C1 segment of cervical spinal cord (tissue), 14 donors: ENCODE results near the gene TBC1D22A.

ENCODE experiments used
- DNase-seq, 14 donors: peaks; one replicate each; lab custom pipeline; 2025; lab: John Stamatoyannopoulos, UW

TBC1D22A gene

GRCh38 chr22:47009304-47010101 is 247.1 kb downstream of the TBC1D22A start:
- no peak for DNase-seq

- no peak for DNase-seq
Measured at GRCh38 chr22:47010211-47010610, 247.8 kb downstream of the TBC1D22A start.

- DNase-seq: no peak
Measured at GRCh38 chr22:47011131-47011858, 248.8 kb downstream of the TBC1D22A start.

GRCh38 chr22:47011859-47012258 is 249.4 kb downstream of the TBC1D22A start:
- no peak for DNase-seq

GRCh38 chr22:47012589-47013370 is 250.3 kb downstream of the TBC1D22A start:
- DNase-seq: no peak

GRCh38 chr22:47013861-47014635 is 251.6 kb downstream of the TBC1D22A start:
- DNase-seq: no peak

GRCh38 chr22:47014636-47015345 is 252.3 kb downstream of the TBC1D22A start:
- DNase-seq: no peak

- DNase-seq: no peak
Measured at GRCh38 chr22:47015589-47016178, 253.2 kb downstream of the TBC1D22A start.

- DNase-seq: no peak
Measured at GRCh38 chr22:47016631-47017030, 254.2 kb downstream of the TBC1D22A start.

- DNase-seq: no peak
Measured at GRCh38 chr22:47017245-47017644, 254.8 kb downstream of the TBC1D22A start.

- DNase-seq: no peak
Measured at GRCh38 chr22:47018010-47018910, 255.8 kb downstream of the TBC1D22A start.

GRCh38 chr22:47019012-47019790 is 256.8 kb downstream of the TBC1D22A start:
- no peak for DNase-seq

GRCh38 chr22:47020166-47020565 is 257.7 kb downstream of the TBC1D22A start:
- no peak for DNase-seq

- peak in 2 of 14 donors; percentile 31 to 64 for DNase-seq
Measured at GRCh38 chr22:47021371-47022074, 259.1 kb downstream of the TBC1D22A start.

GRCh38 chr22:47022075-47022473 is 259.6 kb downstream of the TBC1D22A start:
- DNase-seq: peak in 2 of 14 donors; percentile 31 to 64

GRCh38 chr22:47022475-47022874 is 260.0 kb downstream of the TBC1D22A start:
- DNase-seq: no peak

- no peak for DNase-seq
Measured at GRCh38 chr22:47023871-47024270, 261.4 kb downstream of the TBC1D22A start.

- no peak for DNase-seq
Measured at GRCh38 chr22:47027766-47028165, 265.3 kb downstream of the TBC1D22A start.
